Sigmoid colon (tissue), 4 donors: Measurements from ENCODE around the gene CYSLTR2.
A peak's percentile ranks its signal among the peaks of the same experiment; 100 is the strongest.

Experiments used
- CTCF ChIP-seq, 4 experiments: fragments of 450-650 bp in 3 of 4; fragments of 200-600 bp in 1 of 4; IDR thresholded peaks; one replicate each; pipeline ENCODE4 v1.5.1; 2016 to 2019; ENCODE audit warnings: antibody characterized with exemption in 4 of 4, mild to moderate bottlenecking in 3 of 4, moderate library complexity in 2 of 4
- EP300 ChIP-seq, 4 donors: sonication (generic); formaldehyde crosslinking; IDR thresholded peaks; one replicate each; pipeline ENCODE4 v1.6.1; 2017; ENCODE audit warnings: antibody characterized with exemption in 4 of 4
- POLR2A ChIP-seq, 2 donors: fragments of 450-650 bp; IDR thresholded peaks; one replicate each; pipeline ENCODE4 v1.6.1; 2016; ENCODE audit warnings: antibody characterized with exemption in 2 of 2, mild to moderate bottlenecking in 2 of 2, moderate library complexity in 2 of 2
- POLR2AphosphoS5 ChIP-seq, 4 donors: sonication (generic); formaldehyde crosslinking; IDR thresholded peaks; one replicate each; pipeline ENCODE4 v1.6.1; 2017; ENCODE audit warnings: antibody characterized with exemption in 4 of 4

GRCh38 chr13:48731957-48732569 is 78.3 kb downstream of the CYSLTR2 start:
- TF ChIP-seq CTCF (IDR thresholded peaks at IDR 0.05) (peak in 2 of 4 experiments; percentile 30 to 42), POLR2AphosphoS5 (IDR thresholded peaks at IDR 0.05) (no peak), EP300 (IDR thresholded peaks at IDR 0.05) (no peak), POLR2A (IDR thresholded peaks at IDR 0.05) (no peak)
